ENCODE results near the gene RAD54L.

DNA sequence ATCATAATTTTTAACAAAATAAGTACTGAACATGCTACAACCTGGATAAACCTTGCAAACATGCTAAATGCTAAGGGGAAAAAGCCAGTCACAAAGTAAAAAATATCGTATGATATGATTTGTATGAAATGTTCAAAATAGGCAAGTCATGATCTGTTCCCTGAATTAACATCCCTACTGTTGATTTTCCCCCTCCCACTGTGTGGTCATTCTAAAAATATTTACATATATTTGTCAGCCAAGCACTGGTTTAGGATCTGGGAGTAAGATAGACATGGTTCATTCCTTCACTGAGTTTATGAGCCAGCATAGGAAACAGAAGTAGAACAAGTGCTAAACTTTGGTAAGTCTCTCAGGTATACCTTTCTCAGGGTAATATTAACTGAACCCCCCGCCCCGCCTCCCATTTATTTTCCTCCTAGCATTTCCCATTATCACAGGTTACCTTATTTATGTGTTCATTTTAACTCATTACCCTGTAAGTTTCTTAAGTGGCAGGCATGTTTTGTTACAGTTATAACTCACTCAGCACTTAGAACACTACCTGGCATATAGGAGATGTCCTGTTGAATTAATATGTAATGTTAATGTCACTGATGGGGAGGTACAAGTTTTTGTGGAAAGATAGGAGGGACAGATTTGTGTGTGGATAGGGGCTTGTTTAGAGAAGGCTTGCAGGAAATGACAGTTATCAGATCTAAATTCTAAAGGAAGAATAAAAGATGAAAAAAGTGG, 68.3 kb downstream of the RAD54L start:
- TF ChIP-seq POLR2A (IDR thresholded peaks at IDR 0.05) (no peak), POLR2AphosphoS5 (IDR thresholded peaks at IDR 0.05) (no peak)

Data from breast epithelium (tissue), 3 donors.